Tibial artery (tissue), 4 donors: ENCODE measurements around the gene CPED1.

Experiments used
- DNase-seq, 2 donors: peaks; one replicate each; pipeline ENCODE4 v3.0.0-alpha.2; 2019
- H3K27ac ChIP-seq, 2 donors: fragments of 200-600 bp; sonication (generic) in 1 of 2; 1 replicate in 1 of 2; 2 replicates in 1 of 2; pipeline ENCODE4 v1.5.1; 2018 to 2019; ENCODE audit warnings: mild to moderate bottlenecking in 1 of 2
- H3K27me3 ChIP-seq, 2 donors: fragments of 200-600 bp; sonication (generic) in 1 of 2; one replicate each; pipeline versions ENCODE4 v1.5.1 to v1.6.0; 2016 to 2019
- H3K36me3 ChIP-seq, 3 donors: fragments of 200-600 bp; sonication (generic) in 2 of 3; one replicate each; pipeline ENCODE4 v1.5.1; 2016 to 2019; ENCODE audit warnings: mild to moderate bottlenecking in 2 of 3
- H3K4me1 ChIP-seq, 4 donors: fragments of 200-600 bp; sonication (generic) in 2 of 4; 1 replicate in 3 of 4; 2 replicates in 1 of 4; pipeline ENCODE4 v1.5.1; 2016 to 2019
- H3K4me3 ChIP-seq, 2 donors: fragments of 200-600 bp; sonication (generic) in 1 of 2; 1 replicate in 1 of 2; 2 replicates in 1 of 2; pipeline ENCODE4 v1.5.1; 2018 to 2019; ENCODE audit warnings: mild to moderate bottlenecking in 2 of 2
- H3K9me3 ChIP-seq, 3 donors: fragments of 200-600 bp; sonication (generic) in 1 of 3; one replicate each; pipeline ENCODE4 v1.5.1; 2016 to 2019
- CTCF ChIP-seq, 2 experiments: fragments of 200-600 bp in 1 of 2; fragments of 450-650 bp in 1 of 2; IDR thresholded peaks; one replicate each; pipeline ENCODE4 v1.5.1; 2017 to 2019; ENCODE audit warnings: antibody characterized with exemption in 2 of 2, mild to moderate bottlenecking in 1 of 2, moderate library complexity in 1 of 2
- intact Hi-C: fragments of 100-400 bp; cut with DNase I; formaldehyde crosslinking; loops from one replicate; pipeline ENCODE4 v1.15.0; 2023; ENCODE audit warnings: low total_unique reads

CPED1 gene

GRCh38 chr7:121187222-121187621, 198.7 kb downstream of the CPED1 start:
- Histone ChIP-seq H3K27ac (no peak overlapping the region), H3K4me3 (no peak overlapping the region), H3K36me3 (no peaks in the 10 kb centered on the region), H3K4me1 (peaks cover 0 to 11% (median 0%) of the 10 kb centered on the region in 4 donors), H3K9me3 (no peaks in the 10 kb centered on the region), H3K27me3 (no peaks in the 10 kb centered on the region)
- no peak for DNase-seq
- intact Hi-C loops: loop anchor here (5.0 kb wide), 1 partner anchor 1860 kb away; no protein-coding TSS in a partner anchor
- TF ChIP-seq CTCF (IDR thresholded peaks at IDR 0.05): no peak

DNA sequence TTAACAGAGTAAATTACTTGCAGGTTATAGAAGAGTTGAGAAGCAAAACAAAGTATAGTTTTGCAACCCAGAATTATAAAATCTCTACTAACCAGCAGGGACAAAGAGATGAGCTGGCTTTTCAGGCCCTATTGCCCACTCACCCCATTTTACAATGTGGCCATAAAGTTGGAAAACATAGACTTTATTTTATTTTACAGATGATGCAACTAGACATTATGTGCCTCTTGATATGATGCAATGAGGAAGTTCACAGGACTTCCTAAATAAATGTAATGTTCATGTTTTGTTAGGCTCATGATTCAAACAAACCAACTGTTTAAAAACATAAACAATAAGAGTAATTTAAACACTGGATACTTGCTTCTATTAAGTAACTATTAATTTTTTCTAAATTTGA, 199.2 kb downstream of the CPED1 start:
- intact Hi-C loops: loop anchor here (5.0 kb wide), 1 partner anchor 1860 kb away; no protein-coding TSS in a partner anchor
- Histone ChIP-seq H3K27me3 (no peaks in the 10 kb centered on the region), H3K4me3 (no peak overlapping the region), H3K4me1 (peaks cover 0 to 6% (median 0%) of the 10 kb centered on the region in 4 donors), H3K9me3 (no peaks in the 10 kb centered on the region), H3K36me3 (no peaks in the 10 kb centered on the region), H3K27ac (no peak overlapping the region)
- TF ChIP-seq CTCF (IDR thresholded peaks at IDR 0.05): no peak
- DNase-seq: no peak

DNA sequence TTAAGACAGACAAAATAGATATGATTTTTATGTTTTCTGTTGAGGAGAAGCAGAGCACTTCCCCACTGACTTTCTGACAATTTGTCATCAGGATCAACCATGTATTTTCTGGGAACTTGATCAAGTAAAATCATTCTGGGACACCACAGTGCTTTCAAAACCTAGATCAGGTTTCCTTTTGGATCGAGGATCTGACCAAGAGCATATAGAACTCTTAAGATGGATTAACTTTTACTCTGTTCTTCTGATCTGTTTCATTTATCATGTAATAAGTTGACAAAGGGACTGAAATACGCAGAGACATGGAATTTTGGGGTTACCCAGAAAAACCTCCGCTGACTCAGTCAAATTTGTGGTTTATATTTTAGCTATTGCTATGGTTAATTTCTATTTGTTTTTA, 204.3 kb downstream of the CPED1 start:
- no peak for TF ChIP-seq CTCF (IDR thresholded peaks at IDR 0.05)
- Histone ChIP-seq H3K27ac (no peak overlapping the region), H3K9me3 (no peaks in the 10 kb centered on the region), H3K4me1 (peaks cover 0 to 30% (median 3%) of the 10 kb centered on the region in 4 donors), H3K4me3 (no peak overlapping the region), H3K36me3 (no peaks in the 10 kb centered on the region), H3K27me3 (no peaks in the 10 kb centered on the region)
- no peak for DNase-seq
- intact Hi-C loops: no loop called here

GRCh38 chr7:121195010-121195409, 206.5 kb downstream of the CPED1 start:
- no peak for TF ChIP-seq CTCF (IDR thresholded peaks at IDR 0.05)
- no peak for DNase-seq
- Histone ChIP-seq H3K9me3 (no peaks in the 10 kb centered on the region), H3K27me3 (no peaks in the 10 kb centered on the region), H3K36me3 (no peaks in the 10 kb centered on the region), H3K27ac (no peak overlapping the region), H3K4me1 (peaks cover 0 to 31% (median 3%) of the 10 kb centered on the region in 4 donors), H3K4me3 (no peak overlapping the region)
- intact Hi-C loops: no loop called here

GRCh38 chr7:121195874-121196273, 207.4 kb downstream of the CPED1 start:
- H3K4me1 ChIP-seq: peaks cover 0 to 31% (median 3%) of the 10 kb centered on the region in 4 donors
- H3K27me3 ChIP-seq: no peaks in the 10 kb centered on the region
- peak overlapping the region; percentile 6 to 27 for H3K27ac ChIP-seq
- DNase-seq: no peak
- intact Hi-C loops: no loop called here
- no peaks in the 10 kb centered on the region for H3K9me3 ChIP-seq
- H3K4me3 ChIP-seq: no peak overlapping the region
- TF ChIP-seq CTCF (IDR thresholded peaks at IDR 0.05): no peak
- no peaks in the 10 kb centered on the region for H3K36me3 ChIP-seq

DNA sequence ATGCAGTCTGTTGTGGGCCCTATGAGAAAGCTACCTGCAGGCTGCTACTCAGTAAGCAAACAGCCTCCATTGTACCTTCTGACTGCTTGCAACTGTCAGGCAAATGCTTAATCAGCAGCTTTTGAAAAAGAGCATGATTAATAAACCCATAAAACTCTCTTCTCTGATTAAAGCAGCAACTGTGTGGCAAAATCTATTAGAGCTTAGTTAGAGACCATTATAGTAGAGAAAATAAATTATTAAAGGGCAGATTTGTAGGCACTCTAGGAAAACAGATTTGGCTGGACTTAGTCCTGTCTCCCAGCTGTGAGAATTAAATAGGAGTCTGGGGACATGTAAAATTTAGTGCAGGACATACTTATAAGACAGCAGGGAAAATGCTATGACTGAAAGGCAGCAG, 207.8 kb downstream of the CPED1 start:
- Histone ChIP-seq H3K27ac (peak overlapping the region in 1 of 2 donors; percentile 6), H3K27me3 (no peaks in the 10 kb centered on the region), H3K4me1 (peaks cover 0 to 31% (median 3%) of the 10 kb centered on the region in 4 donors), H3K9me3 (no peaks in the 10 kb centered on the region), H3K36me3 (no peaks in the 10 kb centered on the region), H3K4me3 (no peak overlapping the region)
- TF ChIP-seq CTCF (IDR thresholded peaks at IDR 0.05): no peak
- no peak for DNase-seq
- intact Hi-C loops: no loop called here
